Activated CD4-positive, CD25-positive, alpha-beta regulatory T cell treated with anti-CD3 and anti-CD28 coated beads, Interleukin-2, amount 50 U/mL, for 24 hours (primary cell): Measurements from ENCODE around the gene CDC42EP3.

Source experiments
- ATAC-seq, 2 donors: fragments of 150-1000 bp; cut with Tn5 transposase; one replicate each; pipeline ENCODE4 v1.10.0; 2021; ENCODE audit warnings: mild to moderate bottlenecking in 1 of 2, moderate library complexity in 1 of 2

Gene CDC42EP3

DNA sequence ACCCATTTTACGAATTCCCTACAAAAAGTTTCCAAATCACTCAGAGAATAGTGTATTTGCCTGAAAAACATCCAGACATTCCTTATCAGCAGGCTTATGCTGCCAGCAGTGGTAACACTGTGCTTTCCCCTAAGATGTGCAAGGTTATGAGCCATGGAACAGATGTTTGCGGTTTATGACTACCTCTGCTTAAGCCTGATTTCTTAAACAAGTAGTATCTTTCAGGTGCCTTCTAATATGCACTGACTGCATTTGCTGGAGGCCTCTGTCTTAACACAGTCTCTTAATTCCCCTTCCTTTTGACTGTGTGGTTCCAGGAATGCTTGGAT, 54.8 kb downstream of the CDC42EP3 start:
- ATAC-seq, result peak; percentile 72

DNA sequence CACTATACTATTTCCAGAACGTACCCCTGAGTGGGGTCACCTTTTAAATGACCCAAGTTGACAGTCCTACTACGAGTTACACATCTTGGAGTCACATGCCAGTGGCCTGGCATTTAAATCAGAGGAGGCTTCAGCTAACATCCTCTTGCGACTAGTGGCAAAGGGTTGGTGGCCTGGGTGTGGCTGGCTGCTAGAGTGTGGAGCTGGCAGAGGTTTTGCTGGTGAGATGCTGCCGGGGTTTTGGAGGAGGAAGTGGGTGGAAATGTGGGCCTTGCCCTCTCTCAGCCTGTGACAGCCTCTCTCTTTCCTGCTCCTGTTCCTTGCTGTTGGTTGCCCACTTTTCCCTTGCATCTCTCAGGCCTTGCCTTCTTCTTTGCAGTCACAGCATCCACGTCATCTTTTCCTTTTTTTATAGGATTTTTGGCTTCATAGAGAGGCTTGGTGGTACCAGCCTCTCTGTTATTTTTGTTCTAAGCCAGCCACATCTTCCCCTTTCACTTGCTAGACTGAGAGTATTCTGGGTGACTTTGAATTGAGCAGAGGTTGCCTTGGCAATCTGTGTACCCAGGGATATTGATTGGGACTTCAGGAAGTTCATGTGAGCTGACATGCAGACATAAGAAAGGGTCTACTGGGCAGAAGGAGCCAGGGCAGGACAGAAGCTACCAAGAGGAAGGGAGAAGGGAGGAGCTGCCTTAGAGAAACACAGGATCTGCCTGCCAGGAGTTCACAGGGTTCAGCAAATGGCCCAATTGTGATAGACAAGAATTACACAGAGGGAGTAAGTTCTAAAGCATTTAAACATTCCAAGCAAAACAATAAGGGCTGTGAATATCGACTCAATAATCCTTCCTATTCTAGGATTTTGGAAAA, 55.4 kb downstream of the CDC42EP3 start:
- peak; percentile 31 to 45 for ATAC-seq

DNA sequence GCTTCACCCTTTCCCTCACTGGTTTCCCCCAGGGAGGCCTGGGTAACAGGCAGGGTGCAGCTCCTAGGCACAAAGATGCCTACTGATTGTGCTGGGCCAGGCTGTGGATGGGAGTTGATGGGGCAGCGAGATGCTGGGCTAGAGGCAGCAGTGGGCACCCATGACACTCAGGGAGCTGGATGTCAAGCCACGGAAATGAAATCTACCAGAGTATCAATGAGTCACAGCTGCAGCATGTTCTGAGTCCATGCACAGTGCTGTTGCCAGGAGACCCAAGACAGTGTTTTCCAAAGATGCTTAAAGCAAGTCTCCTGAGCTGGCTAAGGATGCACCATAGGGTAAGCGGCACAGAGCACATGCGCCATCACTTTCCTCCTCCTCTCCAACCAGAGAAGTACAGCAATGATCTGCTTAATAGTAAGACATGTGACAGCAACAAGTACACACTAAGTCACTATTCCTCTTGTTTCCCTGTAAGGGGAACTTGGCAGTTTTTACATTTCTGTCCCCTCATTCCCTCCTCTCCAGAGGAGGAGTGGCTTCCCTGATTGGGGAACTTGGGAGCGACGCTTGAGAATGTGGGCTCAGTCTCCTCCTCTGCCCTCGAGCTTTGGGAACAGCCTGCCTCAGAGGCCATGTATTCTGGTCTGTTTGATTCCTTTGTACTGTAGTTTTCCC, 57.2 kb downstream of the CDC42EP3 start:
- ATAC-seq, result peak; percentile 52 to 55

DNA sequence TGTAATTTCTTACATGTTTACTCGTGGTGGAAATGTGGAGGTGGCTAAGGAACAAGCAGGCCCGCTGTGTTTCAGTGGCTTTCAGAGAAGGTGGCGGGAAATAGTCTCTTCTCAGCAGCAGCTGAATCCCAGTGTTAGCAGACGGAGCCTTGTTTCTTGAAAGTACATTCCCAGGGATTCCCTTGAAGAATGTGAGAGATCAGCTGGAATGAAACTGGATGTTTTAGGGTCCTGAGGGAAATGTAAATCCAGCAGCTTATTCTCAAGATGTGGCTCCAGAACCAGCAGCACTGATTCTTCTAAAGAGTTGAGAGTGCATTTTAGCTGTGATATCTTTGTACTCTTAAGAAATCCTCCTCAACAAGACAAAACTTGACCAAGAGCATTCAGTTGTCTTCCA, 59.1 kb downstream of the CDC42EP3 start:
- no peak for ATAC-seq

DNA sequence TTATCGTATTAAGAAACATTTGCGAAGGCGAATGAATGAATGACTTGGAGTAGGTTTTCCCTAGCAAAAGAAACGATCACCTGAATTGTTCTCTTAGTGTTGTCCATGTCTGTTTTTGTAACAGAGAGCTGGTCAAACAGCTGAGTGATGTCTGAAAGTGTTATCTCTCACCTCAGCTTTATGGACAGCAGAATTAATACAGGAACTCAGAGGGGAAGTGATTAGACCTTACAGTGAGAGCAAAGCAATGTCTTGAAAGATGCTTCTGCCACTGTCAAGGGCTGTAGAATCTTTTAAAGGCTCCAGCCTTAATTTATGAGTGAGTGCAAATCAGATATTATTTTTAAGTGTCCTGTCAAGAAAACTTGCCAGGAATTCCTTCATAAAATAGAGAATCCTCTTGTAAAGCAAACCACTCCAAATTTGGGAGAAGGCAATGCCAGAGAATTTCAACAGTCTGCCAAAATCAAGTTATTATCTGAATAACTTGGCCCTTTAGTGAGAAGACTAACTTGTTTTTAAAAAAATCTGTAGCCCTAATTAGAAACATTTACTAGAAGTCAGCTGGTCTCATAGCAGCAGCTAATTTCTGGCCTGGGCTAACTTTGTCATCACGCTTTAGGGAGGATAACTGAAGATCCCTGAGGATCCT, 60.7 kb downstream of the CDC42EP3 start:
- no peak for ATAC-seq

DNA sequence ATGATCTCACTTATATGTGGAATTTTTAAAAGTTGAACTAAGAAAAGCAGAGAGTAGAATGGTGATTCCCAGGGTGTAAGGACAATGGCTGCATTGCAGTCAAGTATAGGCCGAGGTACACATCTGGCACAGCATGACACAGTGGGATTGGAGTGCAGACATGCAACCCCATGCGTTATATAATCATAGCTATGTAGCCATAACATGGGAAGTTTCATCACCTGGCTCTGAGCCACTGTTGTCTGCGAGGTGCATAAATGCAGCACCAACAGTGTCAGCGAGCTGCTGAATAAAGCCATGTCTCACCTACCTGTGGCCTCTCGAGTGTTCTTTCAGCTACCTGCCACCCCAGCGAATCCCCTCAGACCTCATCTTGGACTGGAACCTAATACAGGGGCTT, 61.7 kb downstream of the CDC42EP3 start:
- ATAC-seq, result no peak

DNA sequence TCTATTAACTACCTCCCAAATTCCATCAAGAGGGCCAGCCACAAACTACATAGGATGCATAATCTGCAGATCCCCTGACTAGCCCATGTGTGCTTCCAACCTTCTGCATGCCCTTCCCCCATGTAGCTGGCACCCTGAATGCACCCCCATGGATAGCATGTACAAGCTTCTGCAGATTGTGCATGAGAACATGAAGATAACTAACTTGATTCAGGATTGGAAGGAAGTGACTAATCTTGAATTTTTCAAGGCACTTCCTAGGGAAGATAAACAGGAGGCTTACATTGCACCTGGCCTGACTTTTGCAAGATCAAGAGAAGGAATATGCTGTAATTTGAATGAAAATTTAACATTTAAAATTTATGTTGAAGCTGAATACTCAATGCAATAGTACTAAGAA, 66.7 kb downstream of the CDC42EP3 start:
- no peak for ATAC-seq

DNA sequence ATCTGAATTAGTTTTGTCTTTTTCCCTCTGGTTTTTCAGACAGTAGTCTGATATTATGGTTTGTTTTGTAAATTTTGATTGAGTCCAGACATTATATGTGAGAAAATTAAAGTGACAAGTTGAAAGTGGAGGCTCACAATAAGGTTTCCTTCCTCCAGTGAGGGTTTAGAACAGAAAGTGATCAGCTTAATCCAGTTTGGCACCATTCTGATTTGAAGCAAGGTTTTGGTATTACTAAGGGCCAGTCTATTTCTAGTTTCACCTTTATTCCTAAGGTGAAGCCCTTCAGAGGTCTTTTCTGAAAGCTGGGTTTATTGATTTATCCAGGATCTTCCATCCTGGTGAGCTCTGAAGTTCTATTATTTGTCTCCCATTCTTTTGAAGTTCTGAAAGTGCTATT, 68.7 kb downstream of the CDC42EP3 start:
- peak; percentile 45 to 50 for ATAC-seq

DNA sequence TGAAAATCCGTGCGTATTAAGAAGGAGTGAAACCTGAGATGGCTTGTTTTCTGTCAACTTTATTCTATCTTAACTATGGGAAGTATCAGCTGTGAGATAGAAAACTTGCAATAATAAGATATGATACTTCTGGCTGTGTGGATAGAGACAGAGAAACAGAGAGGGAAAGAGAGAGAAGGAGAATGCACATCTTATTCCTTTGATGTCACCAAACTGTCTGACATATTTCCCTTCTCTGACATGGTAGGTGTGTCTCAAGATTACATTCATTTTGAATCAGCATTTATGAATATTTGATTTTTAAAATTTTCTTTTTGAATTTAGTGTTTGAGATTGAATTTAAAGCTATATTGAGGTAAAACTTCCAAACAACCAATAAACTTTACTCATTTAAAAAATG, 69.4 kb downstream of the CDC42EP3 start:
- ATAC-seq, result peak in 1 of 2 donors; percentile 55

DNA sequence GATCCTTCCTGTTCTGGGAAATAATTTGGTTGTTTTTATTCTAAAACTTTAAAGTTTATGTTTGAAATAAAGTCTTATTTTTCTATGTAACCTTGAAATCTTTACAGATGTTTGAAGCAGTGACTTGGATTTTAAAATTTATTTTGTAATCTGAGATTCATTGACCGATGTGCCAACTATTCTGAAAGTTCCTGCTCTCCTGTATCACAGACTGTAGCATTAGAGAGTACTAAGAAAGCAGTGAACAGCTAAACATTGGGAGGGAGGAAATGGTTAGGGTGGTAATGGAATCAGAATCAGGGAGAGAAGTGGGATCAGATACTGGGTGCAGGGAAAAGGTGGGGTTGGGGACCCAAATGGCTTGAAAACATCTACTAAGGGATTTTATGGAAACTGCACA, 69.9 kb downstream of the CDC42EP3 start:
- ATAC-seq, result no peak

DNA sequence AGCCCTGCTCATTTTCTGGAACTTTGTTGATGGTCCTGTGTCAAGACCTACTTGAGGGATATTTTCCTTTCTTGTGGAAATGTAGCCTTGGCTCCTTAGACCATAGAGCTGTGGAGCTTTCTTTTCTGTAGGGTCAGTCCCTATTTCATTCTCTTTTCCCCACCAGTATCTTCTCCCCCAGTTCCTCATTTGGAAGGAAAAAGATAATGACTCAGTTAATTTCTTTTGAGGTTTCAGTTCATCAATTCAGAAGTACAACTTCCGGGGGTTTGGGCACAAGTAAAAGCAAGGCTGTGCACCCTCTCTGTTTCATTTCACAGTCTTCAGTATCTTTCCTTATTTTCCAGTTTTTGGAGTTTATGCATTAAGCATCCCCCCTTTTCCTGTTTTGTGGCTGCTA, 70.7 kb downstream of the CDC42EP3 start:
- ATAC-seq, result peak; percentile 55 to 68

DNA sequence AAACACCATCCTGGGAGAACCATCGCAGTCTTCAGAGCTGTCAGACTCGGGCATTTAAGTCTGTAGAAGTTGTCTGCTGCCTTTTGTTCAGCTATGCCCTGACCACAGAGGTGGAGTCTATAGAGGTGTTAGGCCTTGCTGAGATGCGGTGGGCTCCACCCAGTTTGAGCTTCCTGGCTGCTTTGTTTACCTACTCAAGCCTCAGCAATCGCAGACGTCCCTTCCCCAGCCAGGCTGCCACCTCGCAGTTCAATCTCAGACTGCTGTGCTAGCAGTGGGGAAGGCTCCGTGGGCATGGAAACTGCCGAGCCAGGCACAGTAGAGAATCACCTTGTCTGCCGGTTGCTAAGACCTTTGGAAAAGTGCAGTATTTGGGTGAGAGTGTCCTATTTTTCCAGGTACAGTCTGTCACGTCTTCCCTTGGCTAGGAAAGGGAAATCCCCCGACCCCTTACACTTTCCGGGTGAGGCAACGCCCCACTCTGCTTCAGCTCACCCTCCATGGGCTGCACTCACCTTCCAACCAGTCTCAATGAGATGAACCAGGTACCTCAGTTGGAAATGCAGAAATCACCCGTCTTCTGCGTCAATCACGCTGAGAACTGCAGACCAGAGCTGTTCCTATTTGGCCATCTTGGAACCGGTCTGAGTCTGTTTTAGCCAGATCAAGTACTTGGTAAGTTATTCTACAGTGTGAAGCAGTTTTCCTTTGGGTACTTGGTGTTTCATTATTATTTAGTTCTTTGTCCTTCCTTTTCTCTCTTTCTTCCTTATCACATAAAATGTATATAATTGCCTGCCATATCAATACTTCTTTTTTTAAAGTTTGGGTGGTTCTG, 71.5 kb downstream of the CDC42EP3 start:
- peak; percentile 27 to 42 for ATAC-seq

DNA sequence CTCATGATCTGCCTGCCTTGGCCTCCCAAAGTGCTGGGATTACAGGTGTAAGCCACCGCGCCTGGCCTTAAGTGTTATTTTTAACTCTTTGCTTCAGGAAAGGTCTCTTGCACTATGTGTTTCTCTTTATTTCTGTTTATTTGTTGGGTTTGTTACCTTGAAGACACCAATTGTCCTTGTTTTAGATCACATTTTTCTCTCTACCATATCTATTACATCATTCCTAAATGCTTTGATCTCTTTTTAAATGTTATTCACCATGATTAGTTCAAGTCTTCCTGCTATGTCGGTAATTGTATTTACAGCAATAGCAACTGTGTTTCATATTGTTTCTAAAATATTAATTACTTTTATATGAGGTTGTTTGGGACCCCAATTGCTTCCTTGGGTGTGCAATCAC, 77.7 kb downstream of the CDC42EP3 start:
- no peak for ATAC-seq

DNA sequence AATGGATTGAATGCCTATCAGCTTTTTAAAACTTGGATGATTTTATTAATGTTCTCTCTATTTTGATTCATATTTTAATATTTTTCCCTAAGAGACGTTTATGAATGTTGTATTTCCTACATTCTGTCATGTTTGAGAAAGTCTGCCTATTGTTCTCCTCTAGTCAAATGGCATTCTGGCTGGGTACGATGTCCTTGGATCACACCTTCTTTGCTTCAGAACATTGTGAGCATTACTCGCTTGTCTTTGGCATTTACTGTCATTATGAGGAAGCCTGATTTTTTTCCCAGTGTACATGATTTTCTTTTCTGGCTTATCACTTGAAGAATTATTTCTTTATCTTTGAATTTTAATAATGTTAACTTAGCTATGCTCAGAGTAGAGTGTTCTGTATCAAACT, 78.4 kb downstream of the CDC42EP3 start:
- ATAC-seq, result no peak
